GM18507 (cell line): Measurements from ENCODE around the gene ABLIM2.

Source experiments
- DNase-seq: peaks from one replicate; pipeline ENCODE4 v3.0.0; 2011; ENCODE audit warnings: low read depth; ENCODE audit not compliant: insufficient read length; ENCODE audit errors: extremely low spot score
- FAIRE-seq: peaks from 2 replicates; lab custom pipeline; 2011; peaks lifted over from hg19 to GRCh38; lab: Jason Lieb, UNC

ABLIM2 gene

GRCh38 chr4:8112036-8112576 is 46.5 kb downstream of the ABLIM2 start:
- DNase-seq (no peak), FAIRE-seq (no peak)

- no peak for FAIRE-seq
- DNase-seq: no peak
Observed at GRCh38 chr4:8110071-8110986, 48.3 kb downstream of the ABLIM2 start.

GRCh38 chr4:8109406-8110065 is 49.1 kb downstream of the ABLIM2 start:
- FAIRE-seq: no peak
- no peak for DNase-seq

- DNase-seq (no peak), FAIRE-seq (no peak)
Observed at GRCh38 chr4:8108991-8109390, 49.6 kb downstream of the ABLIM2 start.

GRCh38 chr4:8108261-8108660 is 50.4 kb downstream of the ABLIM2 start:
- FAIRE-seq (no peak), DNase-seq (no peak)

GRCh38 chr4:8107146-8107657 is 51.4 kb downstream of the ABLIM2 start:
- DNase-seq: no peak
- FAIRE-seq: no peak

GRCh38 chr4:8106451-8107025 is 52.1 kb downstream of the ABLIM2 start:
- DNase-seq (no peak), FAIRE-seq (no peak)

- DNase-seq (no peak), FAIRE-seq (no peak)
Observed at GRCh38 chr4:8105306-8106100, 53.1 kb downstream of the ABLIM2 start.

- FAIRE-seq (no peak), DNase-seq (no peak)
Observed at GRCh38 chr4:8104491-8105305, 53.9 kb downstream of the ABLIM2 start.

GRCh38 chr4:8103421-8104390 is 54.9 kb downstream of the ABLIM2 start:
- DNase-seq (no peak), FAIRE-seq (no peak)

- no peak for FAIRE-seq
Observed at GRCh38 chr4:8102831-8103230, 55.8 kb downstream of the ABLIM2 start.

GRCh38 chr4:8102076-8102355 is 56.6 kb downstream of the ABLIM2 start:
- FAIRE-seq (no peak), DNase-seq (no peak)

More at GRCh38 chr4:8102831-8103230, 55.8 kb downstream of the ABLIM2 start:
- DNase-seq: no peak

GRCh38 chr4:8101213-8102075 is 57.2 kb downstream of the ABLIM2 start:
- FAIRE-seq (no peak), DNase-seq (no peak)

GRCh38 chr4:8099981-8100464 is 58.6 kb downstream of the ABLIM2 start:
- no peak for FAIRE-seq

GRCh38 chr4:8098506-8098905 is 60.1 kb downstream of the ABLIM2 start:
- no peak for DNase-seq
- no peak for FAIRE-seq

More at GRCh38 chr4:8099981-8100464, 58.6 kb downstream of the ABLIM2 start:
- no peak for DNase-seq

- no peak for FAIRE-seq
- no peak for DNase-seq
Observed at GRCh38 chr4:8097721-8098345, 60.8 kb downstream of the ABLIM2 start.
